Anterior cingulate cortex (tissue), 58 donors: ENCODE data around the gene FBXW10B.
"Not testable (repeated sequence)": the region's sequence is repeated elsewhere in the genome, so short reads cannot be mapped to it uniquely, and the experiment has no call there.

Source experiments
- DNase-seq, 58 donors: peaks; one replicate each; lab custom pipeline; 2025; lab: John Stamatoyannopoulos, UW

FBXW10B gene

GRCh38 chr17:15642014-15642413 lies 22.5 kb upstream of the FBXW10B start:
- not testable (repeated sequence) for DNase-seq

- not testable (repeated sequence) for DNase-seq
Measured at GRCh38 chr17:15630930-15631453, 11.5 kb upstream of the FBXW10B start.

GRCh38 chr17:15629991-15630390 lies 10.5 kb upstream of the FBXW10B start:
- not testable (repeated sequence) for DNase-seq

GRCh38 chr17:15623661-15624209 lies 4.2 kb upstream of the FBXW10B start:
- not testable (repeated sequence) for DNase-seq

GRCh38 chr17:15623255-15623654 lies 3.8 kb upstream of the FBXW10B start:
- not testable (repeated sequence) for DNase-seq

GRCh38 chr17:15622124-15622523 lies 2.6 kb upstream of the FBXW10B start:
- not testable (repeated sequence) for DNase-seq

GRCh38 chr17:15616828-15617227 lies 2.7 kb downstream of the FBXW10B start:
- not testable (repeated sequence) for DNase-seq

- DNase-seq, result not testable (repeated sequence)
Measured at GRCh38 chr17:15615850-15616249, 3.7 kb downstream of the FBXW10B start.

- not testable (repeated sequence) for DNase-seq
Measured at GRCh38 chr17:15613111-15613510, 6.4 kb downstream of the FBXW10B start.

- DNase-seq, result not testable (repeated sequence)
Measured at GRCh38 chr17:15592960-15593359, 26.5 kb downstream of the FBXW10B start.

- DNase-seq, result not testable (repeated sequence)
Measured at GRCh38 chr17:15591986-15592385, 27.5 kb downstream of the FBXW10B start.

- not testable (repeated sequence) for DNase-seq
Measured at GRCh38 chr17:15590844-15591243, 28.7 kb downstream of the FBXW10B start.

- DNase-seq, result not testable (repeated sequence)
Measured at GRCh38 chr17:15589544-15590536, 29.7 kb downstream of the FBXW10B start.

- DNase-seq, result not testable (repeated sequence)
Measured at GRCh38 chr17:15588017-15588416, 31.5 kb downstream of the FBXW10B start.

GRCh38 chr17:15583313-15583712 lies 36.2 kb downstream of the FBXW10B start:
- DNase-seq, result not testable (repeated sequence)

GRCh38 chr17:15581462-15581861 lies 38.0 kb downstream of the FBXW10B start:
- not testable (repeated sequence) for DNase-seq

GRCh38 chr17:15576848-15577247 lies 42.7 kb downstream of the FBXW10B start:
- not testable (repeated sequence) for DNase-seq

GRCh38 chr17:15574660-15575059 lies 44.8 kb downstream of the FBXW10B start:
- not testable (repeated sequence) for DNase-seq

GRCh38 chr17:15573870-15574269 lies 45.6 kb downstream of the FBXW10B start:
- DNase-seq, result peak in 8 of 58 donors; percentile 2 to 32 (median 10)
